ENCODE data around the gene GJB6. TPM values are rescaled to one million over a fixed set of nuclear protein-coding genes. Genes with fewer than 3 reads are reported as not detected.

GJB6 gene
- total and polyA plus RNA-seq, 12 donors, result 0.06 to 0.61 TPM; not detected in 10

DNA sequence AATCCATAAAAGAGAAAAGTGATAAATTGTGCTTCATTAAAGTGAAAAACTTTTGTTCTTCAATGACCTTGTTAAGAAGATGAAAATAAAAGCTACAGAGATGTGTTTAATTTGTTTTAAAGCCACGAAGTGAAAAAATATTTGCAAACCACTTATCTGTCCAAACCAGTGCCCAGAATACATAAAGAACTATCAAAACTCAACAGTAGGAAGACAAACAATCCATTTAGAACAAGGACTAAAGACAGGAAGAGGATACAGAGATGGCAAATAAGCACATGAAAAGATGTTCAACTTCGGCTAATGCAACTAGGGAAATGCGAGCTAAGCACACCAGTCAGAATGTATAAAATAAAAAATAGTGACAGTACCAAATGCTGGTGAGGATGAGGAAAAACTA, 15.0 kb downstream of the GJB6 start:
- Histone ChIP-seq H3K27ac (no peak overlapping the region), H3K27me3 (peaks cover 0 to 23% (median 8%) of the 10 kb centered on the region in 7 donors), H3K36me3 (no peaks in the 10 kb centered on the region), H3K9me3 (peaks cover 0 to 19% (median 0%) of the 10 kb centered on the region in 11 donors), H3K4me3 (no peak overlapping the region), H3K4me1 (peaks cover 0 to 12% (median 0%) of the 10 kb centered on the region in 9 donors)
- 53 to 62% methylated on average over 3 of the region's 3 CpGs for WGBS, 2 donors
- DNase-seq (no peak), ATAC-seq (no peak)
- intact Hi-C loops (cut with DNase I), result no loop called here
- TF ChIP-seq CTCF (IDR thresholded peaks at IDR 0.05), result no peak

DNA sequence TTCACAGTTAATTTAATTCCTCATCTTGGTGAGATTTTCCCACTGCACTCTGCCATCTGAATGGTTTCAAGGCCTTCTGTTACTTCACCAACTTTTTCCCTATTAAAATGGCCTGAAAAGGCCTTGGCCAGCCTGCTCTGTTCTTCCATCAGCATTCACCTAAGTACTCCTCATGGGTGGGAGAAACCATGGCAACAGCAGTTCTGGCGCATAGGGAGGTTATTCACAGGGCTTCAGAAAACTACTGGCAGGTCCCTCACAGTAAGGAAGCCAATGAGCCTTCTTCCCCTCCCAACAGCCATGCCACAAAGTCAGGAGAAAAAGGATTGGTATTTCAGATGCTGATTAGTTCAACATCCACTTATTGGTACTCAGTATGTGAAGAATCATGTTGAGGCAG, 22.2 kb downstream of the GJB6 start:
- whole genome bisulfite sequencing, 2 donors, result 80 to 83% methylated on average over 1 of the region's 1 CpG

DNA sequence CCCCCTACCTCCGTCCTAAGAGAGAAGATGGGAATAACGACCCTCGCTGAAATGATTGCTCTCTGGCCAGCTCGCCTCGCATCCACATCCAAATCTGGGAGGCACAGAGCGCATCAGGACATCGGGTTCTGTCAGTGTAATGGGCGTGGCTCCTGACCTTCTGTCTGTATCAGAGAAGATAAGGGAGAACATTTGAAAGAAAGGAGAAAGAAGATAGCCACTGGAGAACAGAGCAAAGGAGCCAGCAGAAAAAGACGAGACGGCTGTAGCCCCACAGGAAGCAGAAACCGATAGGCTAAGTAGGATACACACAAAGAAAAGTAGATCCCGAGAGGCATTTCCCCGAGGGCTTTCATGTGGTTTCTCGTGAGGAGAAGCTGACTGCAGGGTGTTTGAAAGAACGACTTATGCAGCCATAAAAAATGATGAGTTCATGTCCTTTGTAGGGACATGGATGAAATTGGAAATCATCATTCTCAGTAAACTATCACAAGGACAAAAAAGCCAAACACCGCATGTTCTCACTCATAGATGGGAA, 25.4 kb downstream of the GJB6 start:
- Histone ChIP-seq H3K4me1 (no peaks in the 10 kb centered on the region), H3K9me3 (peaks cover 0 to 9% (median under 1%) of the 10 kb centered on the region in 11 donors), H3K4me3 (no peak overlapping the region), H3K27ac (no peak overlapping the region), H3K36me3 (no peaks in the 10 kb centered on the region), H3K27me3 (peaks cover 0 to 39% (median 20%) of the 10 kb centered on the region in 7 donors)
- ATAC-seq (no peak), DNase-seq (no peak)
- no peak for TF ChIP-seq CTCF (IDR thresholded peaks at IDR 0.05)
- WGBS, 2 donors, result 60 to 64% methylated on average over 16 of the region's 16 CpGs
- intact Hi-C loops (cut with DNase I), result no loop called here

More for the DNA sequence above, 22.2 kb downstream of the GJB6 start:
- Histone ChIP-seq H3K27me3 (peaks cover 0 to 28% (median 16%) of the 10 kb centered on the region in 7 donors), H3K27ac (no peak overlapping the region), H3K36me3 (no peaks in the 10 kb centered on the region), H3K4me3 (no peak overlapping the region), H3K4me1 (no peaks in the 10 kb centered on the region), H3K9me3 (peaks cover 0 to 19% (median 0%) of the 10 kb centered on the region in 11 donors)
- intact Hi-C loops (cut with DNase I), result no loop called here
- ATAC-seq, result no peak
- no peak for DNase-seq
- no peak for TF ChIP-seq CTCF (IDR thresholded peaks at IDR 0.05)

DNA sequence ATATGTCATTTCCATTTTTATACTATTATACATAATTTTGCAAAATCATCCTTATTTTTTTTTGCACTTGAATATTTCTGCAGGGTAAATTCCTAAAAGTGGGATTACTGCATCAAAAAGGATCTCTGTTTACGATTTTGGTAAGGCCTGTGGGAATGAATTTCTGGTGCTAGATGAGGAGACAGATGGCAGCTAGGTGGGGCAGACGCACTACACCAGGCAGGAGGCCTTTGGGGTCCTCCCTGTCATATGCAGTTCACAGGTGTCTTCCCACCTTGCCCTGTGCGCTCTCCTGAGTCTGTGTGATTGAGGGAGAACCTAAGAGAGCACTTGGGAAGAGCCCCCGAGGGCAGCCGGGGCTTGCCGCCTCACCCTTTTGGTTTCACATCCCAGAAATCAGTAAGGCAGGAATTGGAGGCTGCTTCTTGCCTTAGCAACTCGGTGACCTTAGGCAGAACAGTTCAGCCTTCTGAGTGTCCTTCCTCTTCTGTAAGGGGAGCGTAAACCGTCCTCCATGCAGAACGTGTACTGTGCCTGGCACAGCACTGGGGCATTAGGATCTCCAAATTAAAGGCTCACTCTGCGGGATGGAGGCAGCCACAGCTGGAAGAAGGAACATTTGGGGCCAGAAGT, 25.9 kb downstream of the GJB6 start:
- 73 to 79% methylated on average over 11 of the region's 11 CpGs for WGBS, 2 donors
- intact Hi-C loops (cut with DNase I), result no loop called here
- no peak overlapping the region for H3K4me3 ChIP-seq
- no peaks in the 10 kb centered on the region for H3K4me1 ChIP-seq
- H3K36me3 ChIP-seq, result no peaks in the 10 kb centered on the region
- no peak for ATAC-seq
- no peak overlapping the region for H3K27ac ChIP-seq
- H3K27me3 ChIP-seq, result peaks cover 0 to 39% (median 20%) of the 10 kb centered on the region in 7 donors
- H3K9me3 ChIP-seq, result peaks cover 0 to 15% (median 4%) of the 10 kb centered on the region in 11 donors
- DNase-seq, result no peak
- no peak for TF ChIP-seq CTCF (IDR thresholded peaks at IDR 0.05)

All from heart right ventricle (tissue), 16 donors.